ENCODE measurements around the gene XPOT. TPM values are rescaled to one million over a fixed set of nuclear protein-coding genes. Genes with fewer than 3 reads are reported as not detected.

XPOT gene
- total and polyA plus RNA-seq, 2 experiments from 2014 or later = 120 to 154 TPM

- Histone ChIP-seq H3F3A (ENCODE audit: insufficient read depth) (0 out of 2 replicates have a peak, but pooled peaks cover 4% of the 10 kb centered on the region), H4K20me1 (ENCODE audit: insufficient read depth) (no peaks in the 10 kb centered on the region), H3K4me2 (ENCODE audit: unreplicated experiment) (no peak overlapping the region), H3K27ac (no peak overlapping the region), H3K9me2 (ENCODE audit: insufficient read depth) (no peaks in the 10 kb centered on the region), H3K36me3 (ENCODE audit: low read depth) (peaks cover 54% of the 10 kb centered on the region), H3K9me3 (ENCODE audit: low read depth) (no peaks in the 10 kb centered on the region), H3K4me1 (ENCODE audit: insufficient read depth) (no peaks in the 10 kb centered on the region; the same call in 1 of the 2 replicates), H3K4me3 (no peak overlapping the region), H3K9ac (no peak overlapping the region), H2AFZ (no peak overlapping the region), H3K27me3 (replicated peaks; ENCODE audit: insufficient read depth) (no peaks in the 10 kb centered on the region), H3K79me2 (ENCODE audit: insufficient read depth) (peaks cover 52% of the 10 kb centered on the region)
- no peak for DNase-seq
- no peak for TF ChIP-seq EZH2phosphoT487 (IDR thresholded peaks at IDR 0.05; ENCODE audit: insufficient read depth, low read depth)
- TF ChIP-seq EZH2 (IDR thresholded peaks at IDR 0.05; ENCODE audit: insufficient read depth, poor library complexity, severe bottlenecking) = no peak
- in situ Hi-C loops (cut with MboI) = no loop called here
- 99 to 100% methylated on average over 2 of the region's 2 CpGs for WGBS, 2 experiments (ENCODE audit: low coverage in 1 of 2, low lambda C conversion rate in 2 of 2, missing lambda C conversion rate in 2 of 2)
Measured at GRCh38 chr12:64473176-64473575, 69.0 kb downstream of the XPOT start.

GRCh38 chr12:64475518-64475917 lies 71.3 kb downstream of the XPOT start:
- Histone ChIP-seq H3K36me3 (ENCODE audit: low read depth) (peaks cover 44% of the 10 kb centered on the region), H3F3A (ENCODE audit: insufficient read depth) (peaks cover 24% of the 10 kb centered on the region)

GRCh38 chr12:64476844-64477243 lies 72.7 kb downstream of the XPOT start:
- WGBS, 2 experiments (ENCODE audit: low coverage in 1 of 2, low lambda C conversion rate in 2 of 2, missing lambda C conversion rate in 2 of 2) = 95 to 99% methylated on average over 2 of the region's 2 CpGs
- H3K36me3 ChIP-seq (ENCODE audit: low read depth) = peaks cover 49% of the 10 kb centered on the region
- no peak for DNase-seq
- H3K4me2 ChIP-seq (ENCODE audit: unreplicated experiment) = no peak overlapping the region
- no peaks in the 10 kb centered on the region for H3K9me2 ChIP-seq (ENCODE audit: insufficient read depth)
- no peak overlapping the region for H2AFZ ChIP-seq
- H3F3A ChIP-seq (ENCODE audit: insufficient read depth) = peaks cover 24% of the 10 kb centered on the region
- H3K4me1 ChIP-seq (ENCODE audit: insufficient read depth) = peaks cover 25% of the 10 kb centered on the region
- TF ChIP-seq EZH2phosphoT487 (IDR thresholded peaks at IDR 0.05; ENCODE audit: insufficient read depth, low read depth) = no peak
- no peak for TF ChIP-seq EZH2 (IDR thresholded peaks at IDR 0.05; ENCODE audit: insufficient read depth, poor library complexity, severe bottlenecking)
- no peak overlapping the region for H3K9ac ChIP-seq
- in situ Hi-C loops (cut with MboI) = no loop called here
- no peaks in the 10 kb centered on the region for H4K20me1 ChIP-seq (ENCODE audit: insufficient read depth)
- no peaks in the 10 kb centered on the region for H3K27me3 ChIP-seq (replicated peaks; ENCODE audit: insufficient read depth)
- H3K4me3 ChIP-seq = no peak overlapping the region
- H3K79me2 ChIP-seq (ENCODE audit: insufficient read depth) = peaks cover 70% of the 10 kb centered on the region
- H3K9me3 ChIP-seq (ENCODE audit: low read depth) = no peaks in the 10 kb centered on the region
- no peak overlapping the region for H3K27ac ChIP-seq

More at GRCh38 chr12:64475518-64475917, 71.3 kb downstream of the XPOT start:
- Histone ChIP-seq H2AFZ (no peak overlapping the region), H3K4me2 (ENCODE audit: unreplicated experiment) (no peak overlapping the region), H3K9me3 (ENCODE audit: low read depth) (no peaks in the 10 kb centered on the region), H3K79me2 (ENCODE audit: insufficient read depth) (peaks cover 63% of the 10 kb centered on the region), H3K9ac (no peak overlapping the region), H3K4me3 (no peak overlapping the region), H3K9me2 (ENCODE audit: insufficient read depth) (no peaks in the 10 kb centered on the region), H3K27me3 (replicated peaks; ENCODE audit: insufficient read depth) (no peaks in the 10 kb centered on the region), H4K20me1 (ENCODE audit: insufficient read depth) (no peaks in the 10 kb centered on the region), H3K27ac (no peak overlapping the region), H3K4me1 (ENCODE audit: insufficient read depth) (peaks cover 23% of the 10 kb centered on the region)
- in situ Hi-C loops (cut with MboI) = no loop called here
- no peak for DNase-seq
- TF ChIP-seq EZH2 (IDR thresholded peaks at IDR 0.05; ENCODE audit: insufficient read depth, poor library complexity, severe bottlenecking) (no peak), EZH2phosphoT487 (IDR thresholded peaks at IDR 0.05; ENCODE audit: insufficient read depth, low read depth) (no peak)
- WGBS, 2 experiments (ENCODE audit: low coverage in 1 of 2, low lambda C conversion rate in 2 of 2, missing lambda C conversion rate in 2 of 2) = 97 to 99% methylated on average over 4 of the region's 4 CpGs

DNA sequence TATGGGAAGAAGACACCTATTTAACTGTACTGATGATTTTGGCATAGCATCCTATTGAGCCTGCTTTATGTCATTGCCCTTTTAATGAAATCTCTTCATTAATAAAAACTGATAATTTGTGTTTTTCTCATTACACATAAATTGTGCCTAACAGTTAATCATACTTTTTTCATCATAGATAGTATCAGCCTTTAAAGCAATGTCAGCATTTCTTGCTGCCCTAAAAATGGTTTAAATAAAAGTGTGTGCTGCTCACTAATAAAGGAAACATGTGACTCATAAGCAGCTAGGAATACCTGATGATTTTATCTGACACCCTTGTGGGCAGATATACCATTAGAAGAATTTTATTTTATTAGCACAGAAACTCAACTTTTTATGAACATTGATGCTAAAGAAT lies 74.5 kb downstream of the XPOT start:
- no peaks in the 10 kb centered on the region for H4K20me1 ChIP-seq (ENCODE audit: insufficient read depth)
- H3K4me3 ChIP-seq = no peak overlapping the region
- H3K27ac ChIP-seq = no peak overlapping the region
- no peaks in the 10 kb centered on the region for H3K27me3 ChIP-seq (replicated peaks; ENCODE audit: insufficient read depth)
- peaks cover 25% of the 10 kb centered on the region for H3K4me1 ChIP-seq (ENCODE audit: insufficient read depth)
- peaks cover 62% of the 10 kb centered on the region for H3K79me2 ChIP-seq (ENCODE audit: insufficient read depth)
- in situ Hi-C loops (cut with MboI) = no loop called here
- H2AFZ ChIP-seq = no peak overlapping the region
- no peak overlapping the region for H3K9ac ChIP-seq
- H3K9me3 ChIP-seq (ENCODE audit: low read depth) = no peaks in the 10 kb centered on the region
- no peak for TF ChIP-seq EZH2 (IDR thresholded peaks at IDR 0.05; ENCODE audit: insufficient read depth, poor library complexity, severe bottlenecking)
- TF ChIP-seq EZH2phosphoT487 (IDR thresholded peaks at IDR 0.05; ENCODE audit: insufficient read depth, low read depth) = no peak
- peaks cover 58% of the 10 kb centered on the region for H3K36me3 ChIP-seq (ENCODE audit: low read depth)
- DNase-seq = peak; percentile 7
- peak overlapping the region; percentile 29 for H3K4me2 ChIP-seq (ENCODE audit: unreplicated experiment)
- peaks cover 24% of the 10 kb centered on the region for H3F3A ChIP-seq (ENCODE audit: insufficient read depth)
- H3K9me2 ChIP-seq (ENCODE audit: insufficient read depth) = no peaks in the 10 kb centered on the region

- TF ChIP-seq EZH2phosphoT487 (IDR thresholded peaks at IDR 0.05; ENCODE audit: insufficient read depth, low read depth) (no peak), EZH2 (IDR thresholded peaks at IDR 0.05; ENCODE audit: insufficient read depth, poor library complexity, severe bottlenecking) (no peak)
- no peak overlapping the region for H3K9ac ChIP-seq
- peaks cover 53% of the 10 kb centered on the region for H3K36me3 ChIP-seq (ENCODE audit: low read depth)
- no peak overlapping the region for H3K4me3 ChIP-seq
- WGBS, 2 experiments (ENCODE audit: low coverage in 1 of 2, low lambda C conversion rate in 2 of 2, missing lambda C conversion rate in 2 of 2) = 75 to 77% methylated on average over 1 of the region's 1 CpG
- H3K27ac ChIP-seq = no peak overlapping the region
- no peaks in the 10 kb centered on the region for H3K9me3 ChIP-seq (ENCODE audit: low read depth)
- no peak overlapping the region for H2AFZ ChIP-seq
- peak overlapping the region; percentile 3 for H3K4me2 ChIP-seq (ENCODE audit: unreplicated experiment)
- no peaks in the 10 kb centered on the region for H4K20me1 ChIP-seq (ENCODE audit: insufficient read depth)
- DNase-seq = peak; percentile 55
- no peaks in the 10 kb centered on the region for H3K9me2 ChIP-seq (ENCODE audit: insufficient read depth)
- H3K27me3 ChIP-seq (replicated peaks; ENCODE audit: insufficient read depth) = no peaks in the 10 kb centered on the region
- peaks cover 25% of the 10 kb centered on the region for H3K4me1 ChIP-seq (ENCODE audit: insufficient read depth)
- peaks cover 24% of the 10 kb centered on the region for H3F3A ChIP-seq (ENCODE audit: insufficient read depth)
- in situ Hi-C loops (cut with MboI) = no loop called here
- H3K79me2 ChIP-seq (ENCODE audit: insufficient read depth) = peaks cover 54% of the 10 kb centered on the region
Measured at GRCh38 chr12:64480148-64480547, 76.0 kb downstream of the XPOT start.
